Epidermal melanocyte (primary cell): Measurements from ENCODE around the gene NEGR1.

ENCODE experiments used
- DNase-seq: peaks from one replicate; pipeline ENCODE4 v3.0.0; 2011; ENCODE audit warnings: low spot score; ENCODE audit not compliant: insufficient read length

Gene NEGR1

GRCh38 chr1:71641903-71642302, 640.4 kb downstream of the NEGR1 start:
- no peak for DNase-seq

GRCh38 chr1:71640998-71641397, 641.3 kb downstream of the NEGR1 start:
- DNase-seq: no peak

GRCh38 chr1:71640116-71640515, 642.2 kb downstream of the NEGR1 start:
- DNase-seq: no peak

GRCh38 chr1:71638081-71638766, 644.1 kb downstream of the NEGR1 start:
- no peak for DNase-seq

- no peak for DNase-seq
Measured at GRCh38 chr1:71635568-71635967, 646.8 kb downstream of the NEGR1 start.

GRCh38 chr1:71634159-71634558, 648.2 kb downstream of the NEGR1 start:
- DNase-seq: no peak

GRCh38 chr1:71630073-71630472, 652.3 kb downstream of the NEGR1 start:
- no peak for DNase-seq

GRCh38 chr1:71625004-71625403, 657.3 kb downstream of the NEGR1 start:
- no peak for DNase-seq

- no peak for DNase-seq
Measured at GRCh38 chr1:71623888-71624287, 658.5 kb downstream of the NEGR1 start.

GRCh38 chr1:71621785-71622184, 660.6 kb downstream of the NEGR1 start:
- DNase-seq: no peak

GRCh38 chr1:71618766-71619530, 663.4 kb downstream of the NEGR1 start:
- DNase-seq: no peak

GRCh38 chr1:71618191-71618590, 664.1 kb downstream of the NEGR1 start:
- no peak for DNase-seq

- DNase-seq: no peak
Measured at GRCh38 chr1:71610476-71610875, 671.9 kb downstream of the NEGR1 start.

- no peak for DNase-seq
Measured at GRCh38 chr1:71603044-71603776, 679.1 kb downstream of the NEGR1 start.

- no peak for DNase-seq
Measured at GRCh38 chr1:71600023-71600422, 682.3 kb downstream of the NEGR1 start.

- DNase-seq: no peak
Measured at GRCh38 chr1:71599306-71599705, 683.0 kb downstream of the NEGR1 start.

GRCh38 chr1:71593523-71593922, 688.8 kb downstream of the NEGR1 start:
- DNase-seq: no peak

- no peak for DNase-seq
Measured at GRCh38 chr1:71592646-71593274, 689.6 kb downstream of the NEGR1 start.

- DNase-seq: no peak
Measured at GRCh38 chr1:71589005-71589404, 693.3 kb downstream of the NEGR1 start.

GRCh38 chr1:71587961-71588360, 694.4 kb downstream of the NEGR1 start:
- DNase-seq: no peak

GRCh38 chr1:71586030-71586429, 696.3 kb downstream of the NEGR1 start:
- DNase-seq: no peak

GRCh38 chr1:71583756-71584155, 698.6 kb downstream of the NEGR1 start:
- no peak for DNase-seq
